Measurements from ENCODE around the gene JAZF1. TPM values are rescaled to one million over a fixed set of nuclear protein-coding genes. Genes with fewer than 3 reads are reported as not detected.
A peak's percentile ranks its signal among the peaks of the same experiment; 100 is the strongest.

JAZF1 gene
- total RNA-seq, 1 experiment from 2014 or later: 14.2 TPM

- no peak overlapping the region for H3K27ac Mint-ChIP-seq (ENCODE audit: low read depth, unreplicated experiment)
- H3K36me3 Mint-ChIP-seq (ENCODE audit: insufficient read depth, unreplicated experiment): no peaks in the 10 kb centered on the region
- peak; percentile 68 for TF ChIP-seq CTCF (IDR thresholded peaks at IDR 0.05; ENCODE audit: unreplicated experiment)
- no peaks in the 10 kb centered on the region for H3K4me1 Mint-ChIP-seq (ENCODE audit: insufficient read depth, unreplicated experiment)
- POLR2A ChIA-PET: interaction anchor here (0.7 to 1.4 kb wide), 3 partner anchors 10 to 898 kb away, joined by 3 to 8 read pairs (median 3); no protein-coding TSS in a partner anchor
- no peak overlapping the region for H3K4me3 Mint-ChIP-seq (ENCODE audit: unreplicated experiment)
- no TSS peak for BruUV-seq (replicated peaks)
- intact Hi-C loops (cut with micrococcal nuclease): loop anchor here (1.0 to 10.0 kb wide), 4 partner anchors 73 to 349 kb away; partner anchors contain the start of gene TAX1BP1
- H3K27me3 Mint-ChIP-seq (ENCODE audit: insufficient read depth, unreplicated experiment): no peaks in the 10 kb centered on the region
- CTCF ChIA-PET: interaction anchor here (0.6 to 7.2 kb wide), 28 partner anchors 8 to 1073 kb away, joined by 3 to 108 read pairs (median 4); no protein-coding TSS in a partner anchor
- no peaks in the 10 kb centered on the region for H3K9me3 Mint-ChIP-seq (ENCODE audit: unreplicated experiment)
- peak; percentile 85 for DNase-seq (ENCODE audit: unreplicated experiment)
Measured at GRCh38 chr7:28093623-28094232, 86.9 kb downstream of the JAZF1 start.

GRCh38 chr7:28091190-28091589 is 89.4 kb downstream of the JAZF1 start:
- no peaks in the 10 kb centered on the region for H3K36me3 Mint-ChIP-seq (ENCODE audit: insufficient read depth, unreplicated experiment)
- H3K9me3 Mint-ChIP-seq (ENCODE audit: unreplicated experiment): no peaks in the 10 kb centered on the region
- H3K27ac Mint-ChIP-seq (ENCODE audit: low read depth, unreplicated experiment): no peak overlapping the region
- no peak for DNase-seq (ENCODE audit: unreplicated experiment)
- no peaks in the 10 kb centered on the region for H3K4me1 Mint-ChIP-seq (ENCODE audit: insufficient read depth, unreplicated experiment)
- CTCF ChIA-PET: interaction anchor here (0.6 kb wide), 1 partner anchor 129 kb away, joined by 3 read pairs; no protein-coding TSS in a partner anchor
- intact Hi-C loops (cut with micrococcal nuclease): loop anchor here (10.0 kb wide), 3 partner anchors 166 to 346 kb away; partner anchors contain the start of gene TAX1BP1
- H3K27me3 Mint-ChIP-seq (ENCODE audit: insufficient read depth, unreplicated experiment): no peaks in the 10 kb centered on the region
- POLR2A ChIA-PET: interaction anchor here (0.7 kb wide), 1 partner anchor 248 kb away, joined by 3 read pairs; no protein-coding TSS in a partner anchor
- TF ChIP-seq CTCF (IDR thresholded peaks at IDR 0.05; ENCODE audit: unreplicated experiment): no peak
- H3K4me3 Mint-ChIP-seq (ENCODE audit: unreplicated experiment): no peak overlapping the region
- no TSS peak for BruUV-seq (replicated peaks)

- ChIA-PET CTCF (interaction anchor here (0.7 to 2.5 kb wide), 3 partner anchors 8 to 854 kb away, joined by 3 to 10 read pairs (median 5); no protein-coding TSS in a partner anchor), POLR2A (interaction anchor here (0.7 kb wide), 1 partner anchor 46 kb away, joined by 3 read pairs; no protein-coding TSS in a partner anchor)
- no peak overlapping the region for H3K27ac Mint-ChIP-seq (ENCODE audit: low read depth, unreplicated experiment)
- DNase-seq (ENCODE audit: unreplicated experiment): no peak
- no peak for TF ChIP-seq CTCF (IDR thresholded peaks at IDR 0.05; ENCODE audit: unreplicated experiment)
- H3K36me3 Mint-ChIP-seq (ENCODE audit: insufficient read depth, unreplicated experiment): peaks cover 4% of the 10 kb centered on the region
- no peaks in the 10 kb centered on the region for H3K9me3 Mint-ChIP-seq (ENCODE audit: unreplicated experiment)
- intact Hi-C loops (cut with micrococcal nuclease): no loop called here
- no TSS peak for BruUV-seq (replicated peaks)
- peaks cover 5% of the 10 kb centered on the region for H3K4me1 Mint-ChIP-seq (ENCODE audit: insufficient read depth, unreplicated experiment)
- H3K4me3 Mint-ChIP-seq (ENCODE audit: unreplicated experiment): no peak overlapping the region
- H3K27me3 Mint-ChIP-seq (ENCODE audit: insufficient read depth, unreplicated experiment): no peaks in the 10 kb centered on the region
Measured at GRCh38 chr7:28088901-28089714, 91.5 kb downstream of the JAZF1 start.

- no TSS peak for BruUV-seq (replicated peaks)
- H3K27me3 Mint-ChIP-seq (ENCODE audit: insufficient read depth, unreplicated experiment): no peaks in the 10 kb centered on the region
- POLR2A ChIA-PET: interaction anchor here (1.2 to 1.3 kb wide), 2 partner anchors 9 to 16 kb away, joined by 3 read pairs; no protein-coding TSS in a partner anchor
- no peak for TF ChIP-seq CTCF (IDR thresholded peaks at IDR 0.05; ENCODE audit: unreplicated experiment)
- DNase-seq (ENCODE audit: unreplicated experiment): no peak
- no peak overlapping the region for H3K27ac Mint-ChIP-seq (ENCODE audit: low read depth, unreplicated experiment)
- intact Hi-C loops (cut with micrococcal nuclease): no loop called here
- H3K4me1 Mint-ChIP-seq (ENCODE audit: insufficient read depth, unreplicated experiment): peaks cover 16% of the 10 kb centered on the region
- H3K36me3 Mint-ChIP-seq (ENCODE audit: insufficient read depth, unreplicated experiment): peaks cover 8% of the 10 kb centered on the region
- CTCF ChIA-PET: interaction anchor here (0.5 to 2.5 kb wide), 5 partner anchors 9 to 741 kb away, joined by 3 to 10 read pairs (median 3); no protein-coding TSS in a partner anchor
- H3K4me3 Mint-ChIP-seq (ENCODE audit: unreplicated experiment): no peak overlapping the region
- H3K9me3 Mint-ChIP-seq (ENCODE audit: unreplicated experiment): no peaks in the 10 kb centered on the region
Measured at GRCh38 chr7:28088032-28088431, 92.6 kb downstream of the JAZF1 start.

Measured in MCF 10A (cell line).